Measurements from ENCODE around the gene OR2V2. TPM values are rescaled to one million over a fixed set of nuclear protein-coding genes. Genes with fewer than 3 reads are reported as not detected.
"Not testable (repeated sequence)": the region's sequence is repeated elsewhere in the genome, so short reads cannot be mapped to it uniquely, and the experiment has no call there.

The OR2V2 gene
- total RNA-seq, 6 donors from 2014 or later: 1.6 TPM; not detected in 5

GRCh38 chr5:181104606-181105390 is 42.6 kb upstream of the OR2V2 start:
- not testable (repeated sequence) for H3K27me3 ChIP-seq, H3K36me3 ChIP-seq
- WGBS, 2 donors: 69 to 81% methylated on average over 11 to 15 of the region's 20 CpGs

GRCh38 chr5:181105391-181106025 is 41.9 kb upstream of the OR2V2 start:
- Histone ChIP-seq H3K4me3 (no peak overlapping the region), H3K9me3 (no peaks in the 10 kb centered on the region), H3K27ac (no peak overlapping the region), H3K4me1 (peaks cover 0 to 3% (median under 1%) of the 10 kb centered on the region in 4 donors), H3K27me3 (peaks cover 0 to under 1% (median 0%) of the 10 kb centered on the region in 4 donors), H3K36me3 (no peaks in the 10 kb centered on the region)
- TF ChIP-seq POLR2AphosphoS5 (IDR thresholded peaks at IDR 0.05) (no peak), POLR2A (IDR thresholded peaks at IDR 0.05) (no peak), CTCF (IDR thresholded peaks at IDR 0.05) (no peak), EP300 (IDR thresholded peaks at IDR 0.05) (no peak)
- ATAC-seq (ENCODE audit: low FRiP score in 2 of 2) (no peak), DNase-seq (no peak)
- 83 to 85% methylated on average over 7 of the region's 7 CpGs for WGBS, 2 donors

More at GRCh38 chr5:181104606-181105390, 42.6 kb upstream of the OR2V2 start:
- H3K27ac ChIP-seq; ATAC-seq (ENCODE audit: low FRiP score in 2 of 2); H3K4me3 ChIP-seq; DNase-seq; H3K9me3 ChIP-seq; H3K4me1 ChIP-seq: not testable (repeated sequence)

- Histone ChIP-seq H3K4me3 (no peak overlapping the region), H3K9me3 (no peaks in the 10 kb centered on the region), H3K4me1 (peaks cover 0 to 3% (median 0%) of the 10 kb centered on the region in 4 donors), H3K36me3 (no peaks in the 10 kb centered on the region), H3K27ac (no peak overlapping the region), H3K27me3 (no peaks in the 10 kb centered on the region)
- TF ChIP-seq POLR2AphosphoS5 (IDR thresholded peaks at IDR 0.05) (no peak), POLR2A (IDR thresholded peaks at IDR 0.05) (no peak), CTCF (IDR thresholded peaks at IDR 0.05) (no peak), EP300 (IDR thresholded peaks at IDR 0.05) (no peak)
- ATAC-seq (ENCODE audit: low FRiP score in 2 of 2) (no peak), DNase-seq (no peak)
- WGBS, 2 donors: 75 to 78% methylated on average over 9 of the region's 9 CpGs
These were observed 39.7 kb upstream of the OR2V2 start for GRCh38 chr5:181107699-181108098.

GRCh38 chr5:181108578-181109165 is 38.7 kb upstream of the OR2V2 start:
- Histone ChIP-seq H3K9me3 (no peaks in the 10 kb centered on the region), H3K36me3 (no peaks in the 10 kb centered on the region), H3K27ac (no peak overlapping the region), H3K4me1 (peaks cover 0 to 3% (median 0%) of the 10 kb centered on the region in 4 donors), H3K27me3 (no peaks in the 10 kb centered on the region), H3K4me3 (no peak overlapping the region)
- 82 to 93% methylated on average over 11 to 14 of the region's 14 CpGs for WGBS, 2 donors
- no peak for DNase-seq
- TF ChIP-seq EP300 (IDR thresholded peaks at IDR 0.05): no peak
- no peak for TF ChIP-seq POLR2AphosphoS5 (IDR thresholded peaks at IDR 0.05)
- TF ChIP-seq CTCF (IDR thresholded peaks at IDR 0.05): no peak
- no peak for TF ChIP-seq POLR2A (IDR thresholded peaks at IDR 0.05)
- no peak for ATAC-seq (ENCODE audit: low FRiP score in 2 of 2)

- H3K4me1 ChIP-seq: peaks cover 0 to 3% (median under 1%) of the 10 kb centered on the region in 4 donors
- TF ChIP-seq EP300 (IDR thresholded peaks at IDR 0.05) (no peak), POLR2AphosphoS5 (IDR thresholded peaks at IDR 0.05) (no peak), CTCF (IDR thresholded peaks at IDR 0.05) (no peak)
- peaks cover 0 to 5% (median 2%) of the 10 kb centered on the region in 4 donors for H3K27me3 ChIP-seq
- 58 to 77% methylated on average over 9 to 11 of the region's 11 CpGs for WGBS, 2 donors
- no peak overlapping the region for H3K4me3 ChIP-seq
- H3K36me3 ChIP-seq: no peaks in the 10 kb centered on the region
- H3K27ac ChIP-seq: no peak overlapping the region
- DNase-seq: no peak
- ATAC-seq (ENCODE audit: low FRiP score in 2 of 2): no peak
- no peaks in the 10 kb centered on the region for H3K9me3 ChIP-seq
These were observed 37.8 kb upstream of the OR2V2 start for GRCh38 chr5:181109489-181110013.
